ENCODE measurements around the gene IL18.

DNA sequence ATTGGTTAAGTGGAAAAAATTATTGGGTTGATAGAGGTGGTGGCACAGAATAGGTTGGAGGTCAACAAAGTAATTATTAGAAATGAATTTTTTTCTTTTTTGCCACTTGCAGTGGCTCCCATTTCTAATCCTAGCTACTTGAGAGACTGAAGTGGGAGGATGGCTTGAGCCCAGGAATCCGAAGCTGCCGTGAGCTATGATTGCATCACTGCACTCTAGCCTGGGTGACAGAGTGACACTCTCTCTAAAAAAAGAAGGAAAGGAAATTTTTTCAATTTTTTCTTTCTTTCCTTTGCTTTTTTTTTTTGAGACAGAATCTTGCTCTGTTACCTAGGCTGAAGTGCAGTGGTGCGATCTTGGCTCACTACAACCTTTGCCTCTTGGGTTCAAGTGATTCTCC lies 9.3 kb upstream of the IL18 start:
- TF ChIP-seq, protein P1, sequence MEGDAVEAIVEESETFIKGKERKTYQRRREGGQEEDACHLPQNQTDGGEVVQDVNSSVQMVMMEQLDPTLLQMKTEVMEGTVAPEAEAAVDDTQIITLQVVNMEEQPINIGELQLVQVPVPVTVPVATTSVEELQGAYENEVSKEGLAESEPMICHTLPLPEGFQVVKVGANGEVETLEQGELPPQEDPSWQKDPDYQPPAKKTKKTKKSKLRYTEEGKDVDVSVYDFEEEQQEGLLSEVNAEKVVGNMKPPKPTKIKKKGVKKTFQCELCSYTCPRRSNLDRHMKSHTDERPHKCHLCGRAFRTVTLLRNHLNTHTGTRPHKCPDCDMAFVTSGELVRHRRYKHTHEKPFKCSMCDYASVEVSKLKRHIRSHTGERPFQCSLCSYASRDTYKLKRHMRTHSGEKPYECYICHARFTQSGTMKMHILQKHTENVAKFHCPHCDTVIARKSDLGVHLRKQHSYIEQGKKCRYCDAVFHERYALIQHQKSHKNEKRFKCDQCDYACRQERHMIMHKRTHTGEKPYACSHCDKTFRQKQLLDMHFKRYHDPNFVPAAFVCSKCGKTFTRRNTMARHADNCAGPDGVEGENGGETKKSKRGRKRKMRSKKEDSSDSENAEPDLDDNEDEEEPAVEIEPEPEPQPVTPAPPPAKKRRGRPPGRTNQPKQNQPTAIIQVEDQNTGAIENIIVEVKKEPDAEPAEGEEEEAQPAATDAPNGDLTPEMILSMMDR (conservative IDR thresholded peaks at IDR 0.05 in 1 of 2, IDR thresholded peaks at IDR 0.05 in 1 of 2; ENCODE audit: low read depth in 1 of 2, low read length in 2 of 2) = no peak
- TF ChIP-seq EZH2 (IDR thresholded peaks at IDR 0.05; ENCODE audit: low read length, missing control alignments) = no peak
